ENCODE measurements around the gene SMIM32. TPM values are rescaled to one million over a fixed set of nuclear protein-coding genes. Genes with fewer than 3 reads are reported as not detected.

Gene SMIM32
- total RNA-seq, 1 donor from 2014 or later = not detected

- TF ChIP-seq CTCF (IDR thresholded peaks at IDR 0.05) = no peak
- Histone ChIP-seq H3K4me1 (no peaks in the 10 kb centered on the region), H3K9me3 (no peaks in the 10 kb centered on the region), H3K27me3 (no peaks in the 10 kb centered on the region), H3K27ac (no peak overlapping the region), H3K36me3 (peaks cover 7 to 29% of the 10 kb centered on the region in 2 donors), H3K4me3 (no peak overlapping the region)
- intact Hi-C loops (cut with DNase I) = no loop called here
- no peak for DNase-seq (ENCODE audit: low spot score in 2 of 2)
Measured at GRCh38 chr5:136166909-136167308, 26.1 kb downstream of the SMIM32 start.

DNA sequence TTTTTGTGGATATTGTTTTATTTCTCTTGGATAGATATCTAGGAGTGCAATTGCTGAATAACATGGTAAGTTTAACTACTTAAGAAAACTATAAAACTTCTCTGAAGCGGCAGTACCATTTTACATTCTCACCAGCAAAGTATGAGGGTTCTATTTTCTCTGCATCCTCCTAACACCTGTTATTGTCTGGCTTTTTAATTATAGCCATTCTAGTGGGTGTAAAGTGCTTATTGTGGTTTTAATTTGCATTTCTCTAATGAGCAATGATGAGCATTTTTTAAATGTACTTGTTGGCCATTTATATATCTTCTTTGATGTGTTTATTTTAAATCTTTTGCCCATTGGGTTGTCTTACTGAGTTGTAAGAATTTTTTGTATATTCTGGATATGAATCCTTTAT lies 28.7 kb downstream of the SMIM32 start:
- TF ChIP-seq CTCF (IDR thresholded peaks at IDR 0.05) = no peak
- Histone ChIP-seq H3K36me3 (peaks cover 7 to 37% of the 10 kb centered on the region in 2 donors), H3K4me3 (no peak overlapping the region), H3K27ac (no peak overlapping the region), H3K9me3 (no peaks in the 10 kb centered on the region), H3K4me1 (peaks cover 0 to 6% of the 10 kb centered on the region in 2 donors), H3K27me3 (no peaks in the 10 kb centered on the region)
- intact Hi-C loops (cut with DNase I) = no loop called here
- no peak for DNase-seq (ENCODE audit: low spot score in 2 of 2)

- Histone ChIP-seq H3K4me1 (peaks cover 0 to 9% of the 10 kb centered on the region in 2 donors), H3K27me3 (no peaks in the 10 kb centered on the region), H3K9me3 (no peaks in the 10 kb centered on the region), H3K27ac (no peak overlapping the region), H3K4me3 (no peak overlapping the region), H3K36me3 (peaks cover 7 to 27% of the 10 kb centered on the region in 2 donors)
- no peak for TF ChIP-seq CTCF (IDR thresholded peaks at IDR 0.05)
- DNase-seq (ENCODE audit: low spot score in 2 of 2) = no peak
- intact Hi-C loops (cut with DNase I) = no loop called here
Measured at GRCh38 chr5:136162008-136162407, 31.0 kb downstream of the SMIM32 start.

DNA sequence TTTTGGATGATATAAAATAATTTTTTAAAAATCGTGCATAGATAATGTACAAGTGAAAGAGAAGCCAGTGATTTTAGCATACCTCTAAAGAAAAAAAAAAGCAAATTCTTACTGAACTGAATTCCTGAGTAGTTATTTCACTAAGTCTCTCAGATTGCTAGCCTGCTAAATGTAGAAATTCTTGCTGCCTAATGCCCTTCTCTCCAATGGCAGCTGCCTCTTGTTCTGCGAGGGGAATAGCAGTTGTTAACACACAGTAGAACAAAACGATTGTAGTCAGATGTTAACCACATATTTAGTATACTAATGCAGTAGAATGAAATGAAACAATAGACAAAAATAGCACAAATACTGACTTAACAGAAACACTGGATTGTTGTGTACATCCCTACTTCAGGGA lies 33.5 kb downstream of the SMIM32 start:
- Histone ChIP-seq H3K36me3 (peaks cover 25 to 39% of the 10 kb centered on the region in 2 donors), H3K4me1 (peaks cover 0 to 9% of the 10 kb centered on the region in 2 donors), H3K9me3 (no peaks in the 10 kb centered on the region), H3K4me3 (no peak overlapping the region), H3K27ac (no peak overlapping the region), H3K27me3 (no peaks in the 10 kb centered on the region)
- no peak for DNase-seq (ENCODE audit: low spot score in 2 of 2)
- intact Hi-C loops (cut with DNase I) = no loop called here
- TF ChIP-seq CTCF (IDR thresholded peaks at IDR 0.05) = no peak

DNA sequence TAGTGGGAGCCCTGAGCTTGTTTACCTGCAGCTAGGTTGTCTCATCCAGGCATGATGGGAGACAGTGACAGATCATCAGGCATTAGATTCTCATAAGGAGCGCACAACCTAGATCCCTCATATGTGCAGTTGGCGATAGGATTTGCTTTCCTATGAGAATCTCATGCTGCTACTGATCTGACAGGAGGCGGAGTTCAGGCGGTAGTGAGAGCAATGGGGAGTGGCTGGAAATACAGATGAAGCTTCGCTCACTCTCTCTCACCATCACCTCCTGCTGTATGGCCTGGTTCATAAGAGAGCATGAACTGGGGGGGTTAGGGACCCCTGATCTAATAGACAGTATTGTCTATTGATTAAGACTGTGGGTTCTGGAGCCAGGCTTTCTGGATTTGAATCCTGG lies 35.4 kb downstream of the SMIM32 start:
- intact Hi-C loops (cut with DNase I) = no loop called here
- Histone ChIP-seq H3K27ac (no peak overlapping the region), H3K4me3 (no peak overlapping the region), H3K9me3 (no peaks in the 10 kb centered on the region), H3K4me1 (peaks cover 0 to 9% of the 10 kb centered on the region in 2 donors), H3K27me3 (no peaks in the 10 kb centered on the region), H3K36me3 (peaks cover 26 to 31% of the 10 kb centered on the region in 2 donors)
- no peak for DNase-seq (ENCODE audit: low spot score in 2 of 2)
- no peak for TF ChIP-seq CTCF (IDR thresholded peaks at IDR 0.05)

DNA sequence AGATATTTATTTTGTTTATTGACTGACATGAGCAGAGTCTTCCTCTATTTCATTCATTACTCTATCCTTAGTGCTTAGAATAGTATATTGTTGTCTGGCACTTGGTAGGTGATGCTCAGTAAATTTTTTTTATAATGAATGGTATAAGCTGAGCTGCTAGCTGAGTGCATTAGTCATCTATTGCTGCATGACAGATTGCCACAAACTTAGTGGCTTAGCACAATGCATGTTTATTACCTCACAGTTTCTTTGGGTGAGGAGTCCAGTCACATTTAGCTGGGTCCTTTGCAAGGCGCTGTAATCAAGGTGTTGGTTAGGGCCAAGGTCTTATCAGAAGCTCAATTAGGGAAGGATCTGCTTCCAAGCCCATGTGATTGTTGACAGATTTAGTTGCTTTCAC lies 37.2 kb downstream of the SMIM32 start:
- H3K9me3 ChIP-seq = no peaks in the 10 kb centered on the region
- no peaks in the 10 kb centered on the region for H3K27me3 ChIP-seq

More for the DNA sequence above, 37.2 kb downstream of the SMIM32 start:
- Histone ChIP-seq H3K27ac (no peak overlapping the region), H3K4me1 (peaks cover 0 to 6% of the 10 kb centered on the region in 2 donors), H3K4me3 (no peak overlapping the region), H3K36me3 (peaks cover 21 to 26% of the 10 kb centered on the region in 2 donors)
- intact Hi-C loops (cut with DNase I) = no loop called here
- no peak for DNase-seq (ENCODE audit: low spot score in 2 of 2)
- TF ChIP-seq CTCF (IDR thresholded peaks at IDR 0.05) = no peak

Data from ascending aorta (tissue), 2 donors.